ENCODE measurements around the gene PLEKHG4B. TPM values are rescaled to one million over a fixed set of nuclear protein-coding genes. Genes with fewer than 3 reads are reported as not detected.

Gene PLEKHG4B
- total RNA-seq, 1 experiment from 2014 or later, result 51.4 TPM

- TF ChIP-seq ZNF121 (CRISPR knock-in tag; IDR thresholded peaks at IDR 0.05) (no peak), FOXP1 (CRISPR knock-in tag; IDR thresholded peaks at IDR 0.05; ENCODE audit: borderline replicate concordance) (no peak), ZNF232 (CRISPR knock-in tag; IDR thresholded peaks at IDR 0.05) (no peak), EMX1 (CRISPR knock-in tag; IDR thresholded peaks at IDR 0.05) (no peak)
- TF ChIP-seq, protein P1, sequence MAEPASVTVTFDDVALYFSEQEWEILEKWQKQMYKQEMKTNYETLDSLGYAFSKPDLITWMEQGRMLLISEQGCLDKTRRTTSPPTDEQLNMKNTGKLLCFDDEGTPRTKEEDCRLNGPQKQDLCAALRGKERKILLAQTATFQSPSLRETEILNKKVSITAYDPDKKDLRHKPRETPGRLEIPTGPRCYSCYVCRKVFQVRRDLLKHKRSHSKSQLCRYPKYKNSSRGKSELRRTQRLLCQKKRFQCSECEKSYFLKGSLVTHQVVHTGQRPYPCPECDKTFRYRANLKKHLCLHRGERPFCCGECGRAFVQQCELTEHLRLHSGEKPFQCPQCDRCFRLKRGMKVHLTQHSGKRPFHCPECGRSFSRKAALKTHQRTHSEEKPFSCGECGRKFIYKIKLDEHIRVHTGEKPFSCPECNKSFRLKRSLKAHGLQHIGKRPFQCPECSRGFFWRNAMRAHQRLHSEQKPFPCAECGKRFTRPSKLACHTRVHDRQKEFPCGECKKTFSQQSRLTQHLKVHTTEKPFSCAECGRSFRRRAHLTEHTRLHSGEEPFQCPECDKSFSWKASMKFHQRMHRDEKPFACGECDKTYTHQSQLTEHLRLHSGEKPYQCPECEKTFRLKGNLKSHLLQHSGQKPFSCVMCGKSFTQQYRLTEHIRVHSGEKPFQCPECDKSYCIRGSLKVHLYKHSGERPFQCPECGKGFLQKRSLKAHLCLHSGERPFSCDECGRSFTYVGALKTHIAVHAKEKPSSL (CRISPR knock-in tag; conservative IDR thresholded peaks at IDR 0.05), result no peak
- TF ChIP-seq, protein P2, sequence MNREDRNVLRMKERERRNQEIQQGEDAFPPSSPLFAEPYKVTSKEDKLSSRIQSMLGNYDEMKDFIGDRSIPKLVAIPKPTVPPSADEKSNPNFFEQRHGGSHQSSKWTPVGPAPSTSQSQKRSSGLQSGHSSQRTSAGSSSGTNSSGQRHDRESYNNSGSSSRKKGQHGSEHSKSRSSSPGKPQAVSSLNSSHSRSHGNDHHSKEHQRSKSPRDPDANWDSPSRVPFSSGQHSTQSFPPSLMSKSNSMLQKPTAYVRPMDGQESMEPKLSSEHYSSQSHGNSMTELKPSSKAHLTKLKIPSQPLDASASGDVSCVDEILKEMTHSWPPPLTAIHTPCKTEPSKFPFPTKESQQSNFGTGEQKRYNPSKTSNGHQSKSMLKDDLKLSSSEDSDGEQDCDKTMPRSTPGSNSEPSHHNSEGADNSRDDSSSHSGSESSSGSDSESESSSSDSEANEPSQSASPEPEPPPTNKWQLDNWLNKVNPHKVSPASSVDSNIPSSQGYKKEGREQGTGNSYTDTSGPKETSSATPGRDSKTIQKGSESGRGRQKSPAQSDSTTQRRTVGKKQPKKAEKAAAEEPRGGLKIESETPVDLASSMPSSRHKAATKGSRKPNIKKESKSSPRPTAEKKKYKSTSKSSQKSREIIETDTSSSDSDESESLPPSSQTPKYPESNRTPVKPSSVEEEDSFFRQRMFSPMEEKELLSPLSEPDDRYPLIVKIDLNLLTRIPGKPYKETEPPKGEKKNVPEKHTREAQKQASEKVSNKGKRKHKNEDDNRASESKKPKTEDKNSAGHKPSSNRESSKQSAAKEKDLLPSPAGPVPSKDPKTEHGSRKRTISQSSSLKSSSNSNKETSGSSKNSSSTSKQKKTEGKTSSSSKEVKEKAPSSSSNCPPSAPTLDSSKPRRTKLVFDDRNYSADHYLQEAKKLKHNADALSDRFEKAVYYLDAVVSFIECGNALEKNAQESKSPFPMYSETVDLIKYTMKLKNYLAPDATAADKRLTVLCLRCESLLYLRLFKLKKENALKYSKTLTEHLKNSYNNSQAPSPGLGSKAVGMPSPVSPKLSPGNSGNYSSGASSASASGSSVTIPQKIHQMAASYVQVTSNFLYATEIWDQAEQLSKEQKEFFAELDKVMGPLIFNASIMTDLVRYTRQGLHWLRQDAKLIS (CRISPR knock-in tag; IDR thresholded peaks at IDR 0.05; ENCODE audit: borderline replicate concordance), result no peak
- TF ChIP-seq, protein P3, sequence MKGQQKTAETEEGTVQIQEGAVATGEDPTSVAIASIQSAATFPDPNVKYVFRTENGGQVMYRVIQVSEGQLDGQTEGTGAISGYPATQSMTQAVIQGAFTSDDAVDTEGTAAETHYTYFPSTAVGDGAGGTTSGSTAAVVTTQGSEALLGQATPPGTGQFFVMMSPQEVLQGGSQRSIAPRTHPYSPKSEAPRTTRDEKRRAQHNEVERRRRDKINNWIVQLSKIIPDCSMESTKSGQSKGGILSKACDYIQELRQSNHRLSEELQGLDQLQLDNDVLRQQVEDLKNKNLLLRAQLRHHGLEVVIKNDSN (CRISPR knock-in tag; IDR thresholded peaks at IDR 0.05), result no peak
- TF ChIP-seq, protein P4, sequence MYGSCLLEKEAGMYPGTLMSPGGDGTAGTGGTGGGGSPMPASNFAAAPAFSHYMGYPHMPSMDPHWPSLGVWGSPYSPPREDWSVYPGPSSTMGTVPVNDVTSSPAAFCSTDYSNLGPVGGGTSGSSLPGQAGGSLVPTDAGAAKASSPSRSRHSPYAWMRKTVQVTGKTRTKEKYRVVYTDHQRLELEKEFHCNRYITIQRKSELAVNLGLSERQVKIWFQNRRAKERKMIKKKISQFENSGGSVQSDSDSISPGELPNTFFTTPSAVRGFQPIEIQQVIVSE (CRISPR knock-in tag; IDR thresholded peaks at IDR 0.05; ENCODE audit: borderline replicate concordance), result no peak
Observed at GRCh38 chr5:109826-110225, 17.9 kb downstream of the PLEKHG4B start (continued).

GRCh38 chr5:110270-110888 is 18.4 kb downstream of the PLEKHG4B start:
- Mint-ChIP-seq H3K27ac (peak overlapping the region; percentile 61; the same call in 1 of the 2 replicates), H3K4me3 (no peak overlapping the region), H3K9me3 (no peaks in the 10 kb centered on the region), H3K36me3 (peaks cover 46% of the 10 kb centered on the region), H3K27me3 (ENCODE audit: low read depth) (no peaks in the 10 kb centered on the region), H3K4me1 (peaks cover 19% of the 10 kb centered on the region)
- ChIA-PET CTCF (no interaction called here), POLR2A (no interaction called here)
- no peak for TF ChIP-seq ZNF416 (CRISPR knock-in tag; IDR thresholded peaks at IDR 0.05)
- TF ChIP-seq, protein P5, sequence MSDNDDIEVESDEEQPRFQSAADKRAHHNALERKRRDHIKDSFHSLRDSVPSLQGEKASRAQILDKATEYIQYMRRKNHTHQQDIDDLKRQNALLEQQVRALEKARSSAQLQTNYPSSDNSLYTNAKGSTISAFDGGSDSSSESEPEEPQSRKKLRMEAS (CRISPR knock-in tag; IDR thresholded peaks at IDR 0.05), result no peak
- no peak for TF ChIP-seq TP53 (CRISPR knock-in tag; IDR thresholded peaks at IDR 0.05)
- TF ChIP-seq, protein P6, sequence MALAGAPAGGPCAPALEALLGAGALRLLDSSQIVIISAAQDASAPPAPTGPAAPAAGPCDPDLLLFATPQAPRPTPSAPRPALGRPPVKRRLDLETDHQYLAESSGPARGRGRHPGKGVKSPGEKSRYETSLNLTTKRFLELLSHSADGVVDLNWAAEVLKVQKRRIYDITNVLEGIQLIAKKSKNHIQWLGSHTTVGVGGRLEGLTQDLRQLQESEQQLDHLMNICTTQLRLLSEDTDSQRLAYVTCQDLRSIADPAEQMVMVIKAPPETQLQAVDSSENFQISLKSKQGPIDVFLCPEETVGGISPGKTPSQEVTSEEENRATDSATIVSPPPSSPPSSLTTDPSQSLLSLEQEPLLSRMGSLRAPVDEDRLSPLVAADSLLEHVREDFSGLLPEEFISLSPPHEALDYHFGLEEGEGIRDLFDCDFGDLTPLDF (CRISPR knock-in tag; IDR thresholded peaks at IDR 0.05), result peak; percentile 23; the same call in 1 of the 2 replicates
- TF ChIP-seq PRDM15 (CRISPR knock-in tag; IDR thresholded peaks at IDR 0.05), result no peak
- TF ChIP-seq, protein P7, sequence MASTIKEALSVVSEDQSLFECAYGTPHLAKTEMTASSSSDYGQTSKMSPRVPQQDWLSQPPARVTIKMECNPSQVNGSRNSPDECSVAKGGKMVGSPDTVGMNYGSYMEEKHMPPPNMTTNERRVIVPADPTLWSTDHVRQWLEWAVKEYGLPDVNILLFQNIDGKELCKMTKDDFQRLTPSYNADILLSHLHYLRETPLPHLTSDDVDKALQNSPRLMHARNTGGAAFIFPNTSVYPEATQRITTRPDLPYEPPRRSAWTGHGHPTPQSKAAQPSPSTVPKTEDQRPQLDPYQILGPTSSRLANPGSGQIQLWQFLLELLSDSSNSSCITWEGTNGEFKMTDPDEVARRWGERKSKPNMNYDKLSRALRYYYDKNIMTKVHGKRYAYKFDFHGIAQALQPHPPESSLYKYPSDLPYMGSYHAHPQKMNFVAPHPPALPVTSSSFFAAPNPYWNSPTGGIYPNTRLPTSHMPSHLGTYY (CRISPR knock-in tag; IDR thresholded peaks at IDR 0.05), result no peak
- TF ChIP-seq, protein P1 (CRISPR knock-in tag; conservative IDR thresholded peaks at IDR 0.05), result no peak
- ATAC-seq (no peak), DNase-seq (ENCODE audit: low spot score) (no peak)

Data from WTC11 (cell line).